Neural crest cell (in vitro differentiated cells): Measurements from ENCODE around the gene RHOV. TPM values are rescaled to one million over a fixed set of nuclear protein-coding genes. Genes with fewer than 3 reads are reported as not detected.

ENCODE experiments used
- DNase-seq: peaks from one replicate; pipeline ENCODE4 v3.0.0; 2021; ENCODE audit warnings: low read depth, mixed read lengths, low spot score
- H3K27ac Mint-ChIP-seq: one replicate; pipeline ENCODE4 v1.8.0; 2021; ENCODE audit warnings: mild to moderate bottlenecking, mixed read lengths; ENCODE audit not compliant: unreplicated experiment
- H3K27me3 Mint-ChIP-seq: 2 replicates; pipeline ENCODE4 v1.8.0; 2021; ENCODE audit warnings: low read depth, mild to moderate bottlenecking, mixed read lengths
- H3K36me3 Mint-ChIP-seq: 2 replicates; pipeline ENCODE4 v1.8.0; 2021; ENCODE audit warnings: low read depth, mild to moderate bottlenecking, mixed read lengths
- H3K4me1 Mint-ChIP-seq: 2 replicates; pipeline ENCODE4 v1.8.0; 2021; ENCODE audit warnings: mixed read lengths
- H3K4me3 Mint-ChIP-seq: one replicate; pipeline ENCODE4 v1.8.0; 2021; ENCODE audit warnings: mild to moderate bottlenecking, mixed read lengths
- H3K9me3 Mint-ChIP-seq: 2 replicates; pipeline ENCODE4 v1.8.0; 2021; ENCODE audit warnings: mixed read lengths
- CTCF ChIP-seq: fragments of 200-600 bp; sonication (generic); conservative IDR thresholded peaks from 2 replicates; pipeline ENCODE4 v1.5.0; 2021; ENCODE audit warnings: antibody characterized with exemption, mild to moderate bottlenecking
- total RNA-seq: library from RNA; stranded (reverse); gene quantifications from 2 replicates; pipeline ENCODE4 v1.2.1, GENCODE V29; 2021

The RHOV gene
- total RNA-seq, 1 donor from 2014 or later: 1.0 TPM

- Mint-ChIP-seq H3K27ac (no peak overlapping the region), H3K4me3 (no peak overlapping the region), H3K4me1 (peaks cover 17% of the 10 kb centered on the region), H3K36me3 (no peaks in the 10 kb centered on the region), H3K9me3 (no peaks in the 10 kb centered on the region), H3K27me3 (peaks cover 29% of the 10 kb centered on the region)
- TF ChIP-seq CTCF: no peak
- no peak for DNase-seq
Measured at GRCh38 chr15:40918146-40918798, 44.2 kb upstream of the RHOV start.

GRCh38 chr15:40917585-40917984 lies 43.6 kb upstream of the RHOV start:
- Mint-ChIP-seq H3K4me3 (no peak overlapping the region), H3K36me3 (no peaks in the 10 kb centered on the region), H3K27me3 (peaks cover 22% of the 10 kb centered on the region), H3K9me3 (no peaks in the 10 kb centered on the region), H3K4me1 (peaks cover 17% of the 10 kb centered on the region), H3K27ac (no peak overlapping the region)
- TF ChIP-seq CTCF: no peak
- no peak for DNase-seq

GRCh38 chr15:40915679-40916078 lies 41.6 kb upstream of the RHOV start:
- Mint-ChIP-seq H3K4me3 (no peak overlapping the region), H3K9me3 (no peaks in the 10 kb centered on the region), H3K27me3 (peaks cover 8% of the 10 kb centered on the region), H3K27ac (no peak overlapping the region), H3K4me1 (peaks cover 29% of the 10 kb centered on the region), H3K36me3 (no peaks in the 10 kb centered on the region)
- TF ChIP-seq CTCF: no peak
- DNase-seq: no peak

GRCh38 chr15:40915116-40915661 lies 41.2 kb upstream of the RHOV start:
- no peak for TF ChIP-seq CTCF
- H3K27me3 Mint-ChIP-seq: peaks cover 4% of the 10 kb centered on the region
- no peak for DNase-seq
- H3K36me3 Mint-ChIP-seq: no peaks in the 10 kb centered on the region
- H3K27ac Mint-ChIP-seq: no peak overlapping the region
- no peak overlapping the region for H3K4me3 Mint-ChIP-seq
- H3K9me3 Mint-ChIP-seq: no peaks in the 10 kb centered on the region
- H3K4me1 Mint-ChIP-seq: peaks cover 32% of the 10 kb centered on the region

- Mint-ChIP-seq H3K27me3 (no peaks in the 10 kb centered on the region), H3K4me3 (no peak overlapping the region), H3K4me1 (peaks cover 39% of the 10 kb centered on the region), H3K9me3 (no peaks in the 10 kb centered on the region), H3K36me3 (no peaks in the 10 kb centered on the region), H3K27ac (no peak overlapping the region)
- TF ChIP-seq CTCF: no peak
- DNase-seq: no peak
Measured at GRCh38 chr15:40914486-40914885, 40.5 kb upstream of the RHOV start.
